GM18502 (cell line): ENCODE measurements around the gene UNK.
"Not testable (repeated sequence)": the region's sequence is repeated elsewhere in the genome, so short reads cannot be mapped to it uniquely, and the experiment has no call there.

Source experiments
- ATAC-seq: cut with Tn5 transposase; IDR thresholded peaks from one replicate; pipeline ENCODE4 v1.9.1; 2021; ENCODE audit warnings: mild to moderate bottlenecking; ENCODE audit not compliant: unreplicated experiment, poor library complexity

UNK gene

GRCh38 chr17:75868730-75869281 lies 84.2 kb downstream of the UNK start:
- ATAC-seq = not testable (repeated sequence)

- no peak for ATAC-seq
Observed at GRCh38 chr17:75869282-75870141, 84.9 kb downstream of the UNK start.

- ATAC-seq = not testable (repeated sequence)
Observed at GRCh38 chr17:75870228-75870627, 85.6 kb downstream of the UNK start.

DNA sequence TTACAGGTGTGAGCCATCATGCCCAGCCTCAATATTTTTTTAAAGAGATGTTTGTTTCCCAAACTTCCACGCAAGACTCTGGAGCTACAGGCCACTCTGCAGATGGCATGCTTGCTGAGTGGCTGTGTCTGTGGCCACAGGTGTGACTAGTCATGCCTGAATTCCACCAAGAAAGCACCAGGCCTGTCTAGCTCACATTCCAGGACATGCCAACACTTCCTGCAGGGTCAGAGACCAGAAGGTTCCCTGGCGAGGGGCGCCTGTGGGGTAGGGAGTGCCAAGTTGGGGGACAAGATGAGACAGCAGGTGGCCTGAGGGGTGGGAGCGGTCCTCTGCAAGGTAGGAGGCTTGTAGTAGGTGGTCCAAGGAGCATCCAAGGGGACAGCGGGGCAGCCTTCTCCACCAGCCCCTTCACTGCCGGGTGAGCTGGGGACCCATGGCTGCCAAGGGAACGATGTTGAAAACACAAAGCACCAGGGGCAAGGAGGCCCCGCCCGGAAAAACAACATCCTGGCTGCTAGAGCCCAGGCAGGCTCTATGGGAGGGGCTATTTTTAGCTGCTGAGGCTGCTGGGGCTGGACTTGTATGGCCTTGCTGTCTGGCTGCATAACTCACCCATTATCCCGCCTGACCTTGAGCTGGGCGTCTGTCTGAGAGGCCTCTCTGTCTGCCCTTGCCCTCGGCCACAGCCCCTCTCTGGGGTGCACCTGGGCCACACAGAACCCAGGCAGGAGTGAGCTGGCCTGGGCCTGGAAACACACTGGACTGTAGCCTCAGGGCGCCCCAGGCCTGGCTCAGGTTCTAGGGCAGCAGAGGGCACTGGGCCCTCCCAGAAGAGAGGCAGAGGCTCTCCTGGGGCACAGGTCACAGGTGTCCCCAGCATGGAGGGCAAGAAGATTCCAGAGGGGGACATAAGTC lies 88.1 kb downstream of the UNK start:
- no peak for ATAC-seq

DNA sequence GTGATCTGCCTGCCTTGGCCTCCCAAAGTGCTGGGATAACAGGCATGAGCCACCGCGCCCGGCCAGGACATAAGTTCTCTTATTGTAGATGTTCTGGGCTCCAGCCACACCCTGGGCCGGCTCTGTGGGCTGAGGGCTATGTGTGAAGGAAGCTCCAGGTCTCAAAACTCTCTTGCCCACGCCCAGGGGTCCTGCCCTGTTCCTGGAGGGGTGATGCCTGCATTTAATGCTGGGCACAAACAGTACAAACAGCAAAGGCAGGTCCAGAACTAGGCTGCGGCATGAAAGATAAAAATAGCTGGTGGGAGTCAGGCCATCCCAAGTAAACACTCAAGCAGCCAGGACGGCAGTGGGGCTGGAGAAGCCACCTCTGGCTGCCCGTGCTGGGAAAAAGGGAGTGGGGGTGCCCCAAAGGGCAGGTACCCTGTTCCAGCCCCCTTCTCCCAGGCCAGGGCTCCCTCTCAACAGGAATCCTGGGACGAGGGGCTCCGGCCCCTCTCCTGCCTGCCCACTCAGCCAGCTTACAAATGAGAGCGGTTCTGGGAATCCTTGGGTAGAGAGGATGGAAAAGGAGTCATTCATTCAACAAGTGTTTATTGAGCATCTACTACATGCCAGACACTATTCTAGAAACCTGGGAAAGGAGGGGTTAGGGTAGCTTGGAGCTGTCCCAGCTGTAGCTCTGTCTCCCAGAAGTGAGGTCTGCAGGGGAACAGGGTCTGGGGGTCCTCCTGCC lies 89.1 kb downstream of the UNK start:
- no peak for ATAC-seq

DNA sequence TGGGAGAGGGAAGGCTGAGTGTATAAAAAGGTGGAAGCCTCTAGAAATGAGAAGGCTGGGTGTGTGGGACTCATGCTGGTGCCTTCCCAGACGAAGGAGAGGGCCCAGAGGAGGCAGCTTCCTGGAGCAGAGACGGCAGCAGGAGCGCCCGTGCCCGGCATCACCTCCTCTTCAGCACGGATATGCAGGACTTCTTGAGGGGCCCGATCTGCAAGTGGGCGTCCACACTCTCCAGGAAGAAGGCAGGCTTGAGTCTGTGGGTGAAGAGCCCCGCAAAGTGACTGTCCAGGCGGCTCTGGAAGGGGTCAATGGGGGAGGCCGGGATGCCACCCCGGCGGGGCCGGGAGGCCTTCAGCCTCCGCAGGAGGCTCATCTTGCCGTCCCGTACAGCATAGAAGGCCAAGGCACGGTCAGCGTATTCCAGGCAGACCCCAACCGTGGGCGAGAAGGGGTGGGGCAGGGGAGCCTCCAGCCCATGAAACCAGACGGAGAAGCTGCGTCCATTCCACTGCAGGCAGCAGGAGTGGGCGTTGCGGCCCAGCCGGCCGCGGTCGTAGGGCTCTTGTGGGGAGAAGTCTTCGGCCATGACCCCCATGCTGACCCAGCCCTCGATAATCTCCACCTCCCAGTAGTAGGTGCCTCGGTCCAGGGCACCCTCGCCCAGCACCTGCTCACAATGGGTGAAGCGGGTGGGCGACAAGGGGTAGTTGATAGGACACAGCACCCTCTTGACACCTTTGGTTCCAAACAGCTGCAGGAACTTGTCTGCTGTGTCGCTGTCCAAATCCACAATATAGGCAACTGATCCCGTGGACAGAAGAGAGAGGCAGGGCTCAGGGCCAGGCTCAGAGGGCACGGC lies 89.9 kb downstream of the UNK start:
- ATAC-seq = no peak
